ENCODE results near the gene EXTL2.
A peak's percentile ranks its signal among the peaks of the same experiment; 100 is the strongest.
"Not testable (repeated sequence)": the region's sequence is repeated elsewhere in the genome, so short reads cannot be mapped to it uniquely, and the experiment has no call there.

Gene EXTL2

GRCh38 chr1:100894603-100895539 lies at the start of gene EXTL2:
Gene EXTL2, minus strand, starts transcription at chr1:100894842. Its CDS starts 6,085 bp downstream, at chr1:100888757.
- DNase-seq: peak; percentile 65 to 76

- no peak for DNase-seq
These were observed 48.9 kb upstream of the EXTL2 start for GRCh38 chr1:100943533-100943932.

GRCh38 chr1:100942304-100943046 lies 47.8 kb upstream of the EXTL2 start:
- DNase-seq: no peak

- DNase-seq: no peak
These were observed 47.1 kb upstream of the EXTL2 start for GRCh38 chr1:100941580-100942216.

- DNase-seq: no peak
These were observed 46.5 kb upstream of the EXTL2 start for GRCh38 chr1:100941098-100941527.

- no peak for DNase-seq
These were observed 41.7 kb upstream of the EXTL2 start for GRCh38 chr1:100936194-100936967.

GRCh38 chr1:100933555-100933954 lies 38.9 kb upstream of the EXTL2 start:
- not testable (repeated sequence) for DNase-seq

- no peak for DNase-seq
These were observed 37.1 kb upstream of the EXTL2 start for GRCh38 chr1:100931716-100932115.

- no peak for DNase-seq
These were observed 35.9 kb upstream of the EXTL2 start for GRCh38 chr1:100930494-100930893.

- DNase-seq: no peak
These were observed 33.5 kb upstream of the EXTL2 start for GRCh38 chr1:100928128-100928527.

- DNase-seq: no peak
These were observed 32.6 kb upstream of the EXTL2 start for GRCh38 chr1:100927276-100927675.

- no peak for DNase-seq
These were observed 31.6 kb upstream of the EXTL2 start for GRCh38 chr1:100926240-100926639.

GRCh38 chr1:100924991-100925390 lies 30.3 kb upstream of the EXTL2 start:
- DNase-seq: no peak

GRCh38 chr1:100924212-100924611 lies 29.6 kb upstream of the EXTL2 start:
- no peak for DNase-seq

- DNase-seq: peak in 1 of 2 experiments; percentile 4
These were observed 26.6 kb upstream of the EXTL2 start for GRCh38 chr1:100921110-100921706.

- no peak for DNase-seq
These were observed 17.4 kb upstream of the EXTL2 start for GRCh38 chr1:100912019-100912418.

GRCh38 chr1:100909018-100909417 lies 14.4 kb upstream of the EXTL2 start:
- no peak for DNase-seq

- DNase-seq: no peak
These were observed 13.2 kb upstream of the EXTL2 start for GRCh38 chr1:100907887-100908286.

- no peak for DNase-seq
These were observed 10.5 kb upstream of the EXTL2 start for GRCh38 chr1:100905181-100905580.

GRCh38 chr1:100904528-100904927 lies 9.9 kb upstream of the EXTL2 start:
- no peak for DNase-seq

GRCh38 chr1:100903777-100904176 lies 9.1 kb upstream of the EXTL2 start:
- DNase-seq: no peak

- no peak for DNase-seq
These were observed 7.7 kb upstream of the EXTL2 start for GRCh38 chr1:100902365-100902764.

Data from NCI-H187 (cell line).